Loucy (cell line): ENCODE data around the gene CHEK1.

Experiments used
- H2AFZ ChIP-seq: fragments of 200-600 bp; sonication (generic); 2 replicates; pipeline ENCODE4 v1.6.0; 2016; ENCODE audit warnings: antibody characterized with exemption, mild to moderate bottlenecking, low read length, moderate library complexity
- H3F3A ChIP-seq: fragments of 200-600 bp; 2 replicates; pipeline ENCODE4 v1.6.0; 2016; ENCODE audit warnings: antibody characterized with exemption, low read depth, mild to moderate bottlenecking
- H3K27me3 ChIP-seq: fragments of 200-600 bp; sonication (generic); 2 replicates; pipeline ENCODE4 v1.6.1; 2014; ENCODE audit warnings: low read length, mild to moderate bottlenecking; ENCODE audit not compliant: insufficient read depth, poor library complexity, severe bottlenecking
- H3K36me3 ChIP-seq: fragments of 200-600 bp; sonication (generic); 2 replicates; pipeline ENCODE4 v1.6.1; 2016; ENCODE audit warnings: low read length; ENCODE audit not compliant: insufficient read depth
- H3K4me1 ChIP-seq: fragments of 200-600 bp; sonication (generic); 2 replicates; pipeline ENCODE4 v1.5.1; 2014; ENCODE audit warnings: low read length, mild to moderate bottlenecking; ENCODE audit not compliant: insufficient read depth, poor library complexity, severe bottlenecking
- H3K4me2 ChIP-seq: fragments of 200-600 bp; sonication (generic); 2 replicates; pipeline ENCODE4 v1.6.0; 2014; ENCODE audit warnings: antibody characterized with exemption, low read length, low read depth, mild to moderate bottlenecking; ENCODE audit not compliant: poor library complexity, severe bottlenecking
- H3K4me3 ChIP-seq: fragments of 200-600 bp; sonication (generic); 2 replicates; pipeline ENCODE4 v1.5.1; 2014; ENCODE audit warnings: low read length, mild to moderate bottlenecking, mixed read lengths; ENCODE audit not compliant: poor library complexity, severe bottlenecking
- H3K79me2 ChIP-seq: fragments of 200-600 bp; sonication (generic); 2 replicates; pipeline ENCODE4 v1.6.1; 2014; ENCODE audit warnings: low read length; ENCODE audit not compliant: insufficient read depth
- H3K9ac ChIP-seq: fragments of 200-600 bp; sonication (generic); 2 replicates; pipeline ENCODE4 v1.6.0; 2014; ENCODE audit warnings: mild to moderate bottlenecking, low read depth, low read length, moderate library complexity; ENCODE audit not compliant: poor library complexity, severe bottlenecking
- H3K9me2 ChIP-seq: fragments of 200-600 bp; sonication (generic); replicated peaks from 2 replicates; pipeline ENCODE4 v1.6.1; 2016; ENCODE audit warnings: low read depth, low read length, mixed read lengths
- H3K9me3 ChIP-seq: fragments of 200-600 bp; sonication (generic); 2 replicates; pipeline ENCODE4 v1.6.1; 2014; ENCODE audit warnings: mild to moderate bottlenecking, antibody characterized with exemption, low read length, low read depth; ENCODE audit not compliant: insufficient read depth
- H4K20me1 ChIP-seq: fragments of 200-600 bp; sonication (generic); 2 replicates; pipeline ENCODE4 v1.6.0; 2014; ENCODE audit warnings: antibody characterized with exemption, low read length, mild to moderate bottlenecking; ENCODE audit not compliant: insufficient read depth, poor library complexity, severe bottlenecking
- CTCF ChIP-seq: fragments of 200-600 bp; sonication (generic); conservative IDR thresholded peaks from 2 replicates; pipeline ENCODE4 v1.5.1; 2014; ENCODE audit warnings: mild to moderate bottlenecking, antibody characterized with exemption, low read length
- EZH2phosphoT487 ChIP-seq: fragments of 200-600 bp; IDR thresholded peaks from 2 replicates; pipeline ENCODE4 v1.6.1; 2018; ENCODE audit warnings: antibody characterized with exemption, mild to moderate bottlenecking, moderate library complexity, borderline replicate concordance

CHEK1 gene

GRCh38 chr11:125592305-125593113 lies 32.5 kb upstream of the CHEK1 start, which contains the start of gene STT3A:
TSS of gene STT3A (plus strand) at chr11:125592852. CDS start at chr11:125595916, 3,064 bp downstream.
- H3K79me2 ChIP-seq, result peaks cover 60% of the 10 kb centered on the region
- no peaks in the 10 kb centered on the region for H3K27me3 ChIP-seq

GRCh38 chr11:125593114-125593820 lies 31.7 kb upstream of the CHEK1 start:
- peak overlapping the region; percentile 89 for H3K9ac ChIP-seq
- H3K4me2 ChIP-seq, result peak overlapping the region; percentile 88
- no peaks in the 10 kb centered on the region for H3K9me3 ChIP-seq
- TF ChIP-seq CTCF (no peak), EZH2phosphoT487 (no peak)
- peaks cover 67% of the 10 kb centered on the region for H3K79me2 ChIP-seq
- H4K20me1 ChIP-seq, result peaks cover 34% of the 10 kb centered on the region
- H3K36me3 ChIP-seq, result peaks cover 6% of the 10 kb centered on the region; the same call in 1 of the 2 replicates
- peaks cover 30% of the 10 kb centered on the region for H3K4me1 ChIP-seq
- no peaks in the 10 kb centered on the region for H3K27me3 ChIP-seq
- peak overlapping the region; percentile 96 for H3K4me3 ChIP-seq
- no peaks in the 10 kb centered on the region for H3F3A ChIP-seq
- peak overlapping the region; percentile 91 for H2AFZ ChIP-seq
- H3K9me2 ChIP-seq, result no peaks in the 10 kb centered on the region

More at GRCh38 chr11:125592305-125593113, 32.5 kb upstream of the CHEK1 start, which contains the start of gene STT3A:
- H3K4me3 ChIP-seq, result peak within 1 kb of the TSS; percentile 96
- peaks cover 30% of the 10 kb centered on the region for H3K4me1 ChIP-seq
- peak within 1 kb of the TSS; percentile 89 for H3K9ac ChIP-seq
- peaks cover 30% of the 10 kb centered on the region for H4K20me1 ChIP-seq
- H3F3A ChIP-seq, result no peaks in the 10 kb centered on the region
- H3K4me2 ChIP-seq, result peak within 1 kb of the TSS; percentile 88
- H3K9me2 ChIP-seq, result no peaks in the 10 kb centered on the region
- H3K36me3 ChIP-seq, result peaks cover 2% of the 10 kb centered on the region; the same call in 1 of the 2 replicates
- H2AFZ ChIP-seq, result peak within 1 kb of the TSS; percentile 91
- TF ChIP-seq CTCF (no peak), EZH2phosphoT487 (no peak)
- no peaks in the 10 kb centered on the region for H3K9me3 ChIP-seq

GRCh38 chr11:125594958-125595357 lies 30.0 kb upstream of the CHEK1 start:
- Histone ChIP-seq H3K9me2 (no peaks in the 10 kb centered on the region), H3K9me3 (no peaks in the 10 kb centered on the region), H3K27me3 (no peaks in the 10 kb centered on the region), H3K9ac (peak overlapping the region; percentile 89), H3F3A (no peaks in the 10 kb centered on the region), H3K79me2 (peaks cover 75% of the 10 kb centered on the region), H3K4me2 (peak overlapping the region; percentile 88), H3K4me3 (peak overlapping the region; percentile 96), H3K36me3 (peaks cover 14% of the 10 kb centered on the region; the same call in 1 of the 2 replicates), H2AFZ (no peak overlapping the region), H4K20me1 (peaks cover 34% of the 10 kb centered on the region), H3K4me1 (peaks cover 30% of the 10 kb centered on the region)
- TF ChIP-seq EZH2phosphoT487, result no peak
- no peak for TF ChIP-seq CTCF
